ENCODE results near the gene POLR3K. TPM values are rescaled to one million over a fixed set of nuclear protein-coding genes. Genes with fewer than 3 reads are reported as not detected.

The POLR3K gene
- total RNA-seq, 1 experiment from 2014 or later = 53.6 TPM

GRCh38 chr16:37511-37910 is 15.9 kb downstream of the POLR3K start:
- H3K27me3 Mint-ChIP-seq (ENCODE audit: low read depth) = peaks cover 1% of the 10 kb centered on the region
- Histone ChIP-seq H3K27ac (ENCODE audit: insufficient read length, low read depth, low read length) (no peak overlapping the region), H3K4me2 (ENCODE audit: insufficient read depth, insufficient read length, low read length) (no peak overlapping the region), H3K4me1 (ENCODE audit: insufficient read depth, low read length) (no peaks in the 10 kb centered on the region), H3K23ac (ENCODE audit: insufficient read length, low read depth, low read length) (no peak overlapping the region), H2AFZ (ENCODE audit: low read length) (no peak overlapping the region), H3K79me1 (ENCODE audit: insufficient read depth, low read depth, low read length, poor library complexity, severe bottlenecking) (no peaks in the 10 kb centered on the region), H2BK5ac (ENCODE audit: insufficient read length, low read length) (no peak overlapping the region), H3T11ph (ENCODE audit: low read length) (no peak overlapping the region), H3K9me3 (ENCODE audit: control insufficient read depth, low read depth, low read length) (peaks cover 5% of the 10 kb centered on the region), H3K4ac (ENCODE audit: low read depth, low read length) (no peak overlapping the region), H2AK5ac (ENCODE audit: insufficient read length, low read length) (no peak overlapping the region), H3K9ac (ENCODE audit: extremely low read depth, insufficient read length, low read length) (no peak overlapping the region), H4K20me1 (ENCODE audit: control insufficient read depth, insufficient read depth, insufficient read length) (no peaks in the 10 kb centered on the region), H3K56ac (ENCODE audit: insufficient read length, low read depth, low read length) (no peak overlapping the region), H2BK20ac (ENCODE audit: low read depth, low read length, poor library complexity, severe bottlenecking) (no peak overlapping the region), H3K79me2 (ENCODE audit: insufficient read depth, low read length) (no peaks in the 10 kb centered on the region), H4K91ac (ENCODE audit: insufficient read length, low read depth, low read length) (no peak overlapping the region), H2BK15ac (ENCODE audit: low read depth, low read length) (no peak overlapping the region), H3K23me2 (ENCODE audit: insufficient read length, low read depth, low read length, poor library complexity, severe bottlenecking) (no peaks in the 10 kb centered on the region), H4K5ac (ENCODE audit: insufficient read length, low read depth, low read length) (no peak overlapping the region), H4K8ac (replicated peaks; ENCODE audit: insufficient read length, low read depth, low read length) (no peak overlapping the region), H2BK120ac (ENCODE audit: low read depth, low read length, poor library complexity, severe bottlenecking) (no peak overlapping the region), H3K27me3 (ENCODE audit: insufficient read depth, low read length) (no peaks in the 10 kb centered on the region), H3K14ac (ENCODE audit: insufficient read depth, low read length) (no peak overlapping the region), H2BK12ac (ENCODE audit: insufficient read length, low read depth, low read length) (no peak overlapping the region), H3K18ac (ENCODE audit: insufficient read length, low read depth, low read length) (no peak overlapping the region)
- H3K4me3 Mint-ChIP-seq = no peak overlapping the region
- no CpG with 5 or more reads among the region's 5 CpGs for WGBS (ENCODE audit: extremely low coverage, insufficient read length, low lambda C conversion rate)
- H3K36me3 Mint-ChIP-seq (ENCODE audit: insufficient read depth in 1 of 3, low read depth in 3 of 3) = peaks cover 21 to 44% (median 35%) of the 10 kb centered on the region in 3 experiments
- H3K4me1 Mint-ChIP-seq = no peaks in the 10 kb centered on the region
- no peak overlapping the region for H3K27ac Mint-ChIP-seq
- TF ChIP-seq, protein P1, sequence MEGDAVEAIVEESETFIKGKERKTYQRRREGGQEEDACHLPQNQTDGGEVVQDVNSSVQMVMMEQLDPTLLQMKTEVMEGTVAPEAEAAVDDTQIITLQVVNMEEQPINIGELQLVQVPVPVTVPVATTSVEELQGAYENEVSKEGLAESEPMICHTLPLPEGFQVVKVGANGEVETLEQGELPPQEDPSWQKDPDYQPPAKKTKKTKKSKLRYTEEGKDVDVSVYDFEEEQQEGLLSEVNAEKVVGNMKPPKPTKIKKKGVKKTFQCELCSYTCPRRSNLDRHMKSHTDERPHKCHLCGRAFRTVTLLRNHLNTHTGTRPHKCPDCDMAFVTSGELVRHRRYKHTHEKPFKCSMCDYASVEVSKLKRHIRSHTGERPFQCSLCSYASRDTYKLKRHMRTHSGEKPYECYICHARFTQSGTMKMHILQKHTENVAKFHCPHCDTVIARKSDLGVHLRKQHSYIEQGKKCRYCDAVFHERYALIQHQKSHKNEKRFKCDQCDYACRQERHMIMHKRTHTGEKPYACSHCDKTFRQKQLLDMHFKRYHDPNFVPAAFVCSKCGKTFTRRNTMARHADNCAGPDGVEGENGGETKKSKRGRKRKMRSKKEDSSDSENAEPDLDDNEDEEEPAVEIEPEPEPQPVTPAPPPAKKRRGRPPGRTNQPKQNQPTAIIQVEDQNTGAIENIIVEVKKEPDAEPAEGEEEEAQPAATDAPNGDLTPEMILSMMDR (conservative IDR thresholded peaks at IDR 0.05) = no peak
- DNase-seq = no peak
- peaks cover 6% of the 10 kb centered on the region in 2 experiments; a peak in 3 of 5 replicates for H3K9me3 Mint-ChIP-seq

Measured in H9 (cell line).